Sigmoid colon (tissue), 4 donors: ENCODE data around the gene RNU7-1.

Experiments
- CTCF ChIP-seq, 4 experiments: fragments of 450-650 bp in 3 of 4; fragments of 200-600 bp in 1 of 4; IDR thresholded peaks; one replicate each; pipeline ENCODE4 v1.5.1; 2016 to 2019; ENCODE audit warnings: antibody characterized with exemption in 4 of 4, mild to moderate bottlenecking in 3 of 4, moderate library complexity in 2 of 4
- EP300 ChIP-seq, 4 donors: sonication (generic); formaldehyde crosslinking; IDR thresholded peaks; one replicate each; pipeline ENCODE4 v1.6.1; 2017; ENCODE audit warnings: antibody characterized with exemption in 4 of 4
- POLR2A ChIP-seq, 2 donors: fragments of 450-650 bp; IDR thresholded peaks; one replicate each; pipeline ENCODE4 v1.6.1; 2016; ENCODE audit warnings: antibody characterized with exemption in 2 of 2, mild to moderate bottlenecking in 2 of 2, moderate library complexity in 2 of 2
- POLR2AphosphoS5 ChIP-seq, 4 donors: sonication (generic); formaldehyde crosslinking; IDR thresholded peaks; one replicate each; pipeline ENCODE4 v1.6.1; 2017; ENCODE audit warnings: antibody characterized with exemption in 4 of 4

- TF ChIP-seq CTCF (IDR thresholded peaks at IDR 0.05) (no peak), POLR2A (IDR thresholded peaks at IDR 0.05) (no peak), EP300 (IDR thresholded peaks at IDR 0.05) (no peak), POLR2AphosphoS5 (IDR thresholded peaks at IDR 0.05) (no peak)
These were observed 24.1 kb downstream of the RNU7-1 start for GRCh38 chr12:6967651-6968100.
